Upper lobe of left lung (tissue), 6 donors: ENCODE data around the gene HNF4A. TPM values are rescaled to one million over a fixed set of nuclear protein-coding genes. Genes with fewer than 3 reads are reported as not detected.

Source experiments
- ATAC-seq, 2 donors: fragments of 200-7000 bp; cut with Tn5 transposase; one replicate each; pipeline ENCODE4 v1.9.1; 2022; ENCODE audit warnings: mild to moderate bottlenecking in 2 of 2, moderate library complexity in 2 of 2; ENCODE audit not compliant: low FRiP score in 2 of 2
- DNase-seq, 2 donors: peaks; one replicate each; pipeline ENCODE4 v3.0.0-alpha.2; 2019 to 2020
- H3K27ac ChIP-seq, 4 donors: fragments of 200-600 bp; sonication (generic); one replicate each; pipeline ENCODE4 v1.5.1; 2016 to 2019
- H3K27me3 ChIP-seq, 4 donors: fragments of 200-600 bp; sonication (generic); one replicate each; pipeline ENCODE4 v1.5.1; 2017 to 2019
- H3K36me3 ChIP-seq, 4 donors: fragments of 200-600 bp; sonication (generic); one replicate each; pipeline ENCODE4 v1.5.1; 2016 to 2019
- H3K4me1 ChIP-seq, 4 donors: fragments of 200-600 bp; sonication (generic); one replicate each; pipeline ENCODE4 v1.5.1; 2018 to 2019
- H3K4me3 ChIP-seq, 4 donors: fragments of 200-600 bp; sonication (generic); one replicate each; pipeline ENCODE4 v1.5.1; 2017 to 2019; ENCODE audit warnings: mild to moderate bottlenecking in 2 of 4, moderate library complexity in 1 of 4
- H3K9me3 ChIP-seq, 4 donors: fragments of 200-600 bp; sonication (generic); one replicate each; pipeline ENCODE4 v1.5.1; 2018 to 2019
- CTCF ChIP-seq, 6 experiments: fragments of 450-650 bp in 4 of 6; fragments of 200-600 bp in 2 of 6; sonication (generic) in 2 of 6; IDR thresholded peaks; one replicate each; pipeline ENCODE4 v1.5.1; 2016 to 2019; ENCODE audit warnings: antibody characterized with exemption in 6 of 6
- EP300 ChIP-seq, 4 donors: sonication (generic); formaldehyde crosslinking; IDR thresholded peaks; one replicate each; pipeline ENCODE4 v1.5.1; 2017; ENCODE audit warnings: antibody characterized with exemption in 4 of 4, control low read depth in 2 of 4
- POLR2A ChIP-seq, 4 donors: fragments of 450-650 bp; IDR thresholded peaks; one replicate each; pipeline ENCODE4 v1.5.1; 2016 to 2017; ENCODE audit warnings: antibody characterized with exemption in 4 of 4, mild to moderate bottlenecking in 2 of 4
- POLR2AphosphoS5 ChIP-seq, 2 donors: sonication (generic); formaldehyde crosslinking; IDR thresholded peaks; one replicate each; pipeline ENCODE4 v1.5.1; 2017; ENCODE audit warnings: antibody characterized with exemption in 2 of 2
- WGBS, 2 donors: methylation state at CpG; one replicate each; pipeline ENCODE4 v1.1.5; 2017 to 2018; 5-methylcytosine and 5-hydroxymethylcytosine counted together
- total RNA-seq, 6 donors: library from RNA; depleted of rRNA in 4 of 6; stranded (reverse); fragments of >200 nt in 4 of 6; gene quantifications; one replicate each; pipeline versions ENCODE4 v1.1.0 to v1.2.1, GENCODE V29; 2016 to 2021
- donor health status: DM: no; HTN: no; CAD: no; lungs with moderate emphysema.
- donor health status: DM: no; HTN: yes; CAD: no; lungs with severe emphysema.

The HNF4A gene
- total RNA-seq, 6 donors from 2014 or later, result under 0.01 to 0.74 (median 0.45) TPM; not detected in 2

GRCh38 chr20:44400671-44400969 is 45.1 kb downstream of the HNF4A start:
- DNase-seq (no peak), ATAC-seq (no peak)
- Histone ChIP-seq H3K4me3 (no peak overlapping the region), H3K9me3 (no peaks in the 10 kb centered on the region), H3K27ac (no peak overlapping the region), H3K4me1 (no peaks in the 10 kb centered on the region), H3K36me3 (no peaks in the 10 kb centered on the region), H3K27me3 (no peaks in the 10 kb centered on the region)
- WGBS, 2 donors, result 80 to 81% methylated on average over 5 of the region's 5 CpGs
- TF ChIP-seq POLR2AphosphoS5 (IDR thresholded peaks at IDR 0.05), result no peak
- TF ChIP-seq CTCF (IDR thresholded peaks at IDR 0.05), result no peak
- TF ChIP-seq EP300 (IDR thresholded peaks at IDR 0.05), result no peak
- no peak for TF ChIP-seq POLR2A (IDR thresholded peaks at IDR 0.05)

- no peak overlapping the region for H3K27ac ChIP-seq
- H3K36me3 ChIP-seq, result no peaks in the 10 kb centered on the region
- H3K4me1 ChIP-seq, result no peaks in the 10 kb centered on the region
- 84 to 86% methylated on average over 15 to 22 of the region's 23 CpGs for WGBS, 2 donors
- H3K9me3 ChIP-seq, result no peaks in the 10 kb centered on the region
- DNase-seq (no peak), ATAC-seq (no peak)
- no peak for TF ChIP-seq CTCF (IDR thresholded peaks at IDR 0.05)
- TF ChIP-seq EP300 (IDR thresholded peaks at IDR 0.05), result no peak
- no peak for TF ChIP-seq POLR2AphosphoS5 (IDR thresholded peaks at IDR 0.05)
- H3K4me3 ChIP-seq, result no peak overlapping the region
- H3K27me3 ChIP-seq, result no peaks in the 10 kb centered on the region
These were observed 45.7 kb downstream of the HNF4A start for GRCh38 chr20:44400970-44401769.

GRCh38 chr20:44401770-44402390 is 46.4 kb downstream of the HNF4A start:
- Histone ChIP-seq H3K4me3 (no peak overlapping the region), H3K36me3 (no peaks in the 10 kb centered on the region)
- 86 to 91% methylated on average over 17 of the region's 17 CpGs for WGBS, 2 donors

GRCh38 chr20:44402391-44403193 is 47.1 kb downstream of the HNF4A start:
- WGBS, 2 donors, result 71 to 83% methylated on average over 11 to 18 of the region's 18 CpGs
- Histone ChIP-seq H3K9me3 (no peaks in the 10 kb centered on the region), H3K4me3 (no peak overlapping the region), H3K36me3 (no peaks in the 10 kb centered on the region), H3K4me1 (no peaks in the 10 kb centered on the region), H3K27me3 (no peaks in the 10 kb centered on the region), H3K27ac (no peak overlapping the region)
- no peak for TF ChIP-seq CTCF (IDR thresholded peaks at IDR 0.05)
- no peak for TF ChIP-seq POLR2AphosphoS5 (IDR thresholded peaks at IDR 0.05)
- no peak for TF ChIP-seq POLR2A (IDR thresholded peaks at IDR 0.05)
- TF ChIP-seq EP300 (IDR thresholded peaks at IDR 0.05), result no peak
- ATAC-seq, result no peak
- DNase-seq, result no peak

More at GRCh38 chr20:44401770-44402390, 46.4 kb downstream of the HNF4A start:
- no peaks in the 10 kb centered on the region for H3K27me3 ChIP-seq
- DNase-seq (no peak), ATAC-seq (no peak)
- H3K27ac ChIP-seq, result no peak overlapping the region
- TF ChIP-seq POLR2AphosphoS5 (IDR thresholded peaks at IDR 0.05), result no peak
- no peak for TF ChIP-seq CTCF (IDR thresholded peaks at IDR 0.05)
- no peak for TF ChIP-seq EP300 (IDR thresholded peaks at IDR 0.05)
- TF ChIP-seq POLR2A (IDR thresholded peaks at IDR 0.05), result no peak
- no peaks in the 10 kb centered on the region for H3K9me3 ChIP-seq
- H3K4me1 ChIP-seq, result no peaks in the 10 kb centered on the region
